HG03025 (cell line): ENCODE measurements around the gene TSPAN17.

Experiments used
- ATAC-seq: cut with Tn5 transposase; IDR thresholded peaks from one replicate; pipeline ENCODE4 v1.9.1; 2021; ENCODE audit warnings: mild to moderate bottlenecking, moderate library complexity; ENCODE audit not compliant: unreplicated experiment, low FRiP score

TSPAN17 gene

DNA sequence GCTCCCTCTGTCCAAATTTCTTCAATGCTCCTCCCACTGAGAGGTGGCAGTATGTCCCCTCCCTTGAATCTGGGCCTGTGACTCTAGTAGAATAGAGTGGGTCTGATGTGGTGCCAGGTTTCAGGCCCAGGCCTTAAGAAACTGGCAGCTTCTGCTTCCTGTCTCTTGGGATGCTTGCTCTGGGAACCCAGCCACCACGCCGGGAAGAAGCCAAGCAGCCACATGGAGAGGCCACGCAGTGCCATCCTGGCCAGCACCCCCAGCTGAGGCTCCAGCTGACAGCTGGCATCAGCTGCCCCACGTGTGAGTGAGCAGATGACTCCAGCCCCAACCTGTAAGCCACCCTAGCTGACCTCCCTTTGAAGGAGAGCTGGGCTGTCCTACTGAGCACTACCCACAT, 7.3 kb upstream of the TSPAN17 start:
- ATAC-seq: no peak

GRCh38 chr5:176640616-176641015, 6.7 kb upstream of the TSPAN17 start:
- no peak for ATAC-seq

DNA sequence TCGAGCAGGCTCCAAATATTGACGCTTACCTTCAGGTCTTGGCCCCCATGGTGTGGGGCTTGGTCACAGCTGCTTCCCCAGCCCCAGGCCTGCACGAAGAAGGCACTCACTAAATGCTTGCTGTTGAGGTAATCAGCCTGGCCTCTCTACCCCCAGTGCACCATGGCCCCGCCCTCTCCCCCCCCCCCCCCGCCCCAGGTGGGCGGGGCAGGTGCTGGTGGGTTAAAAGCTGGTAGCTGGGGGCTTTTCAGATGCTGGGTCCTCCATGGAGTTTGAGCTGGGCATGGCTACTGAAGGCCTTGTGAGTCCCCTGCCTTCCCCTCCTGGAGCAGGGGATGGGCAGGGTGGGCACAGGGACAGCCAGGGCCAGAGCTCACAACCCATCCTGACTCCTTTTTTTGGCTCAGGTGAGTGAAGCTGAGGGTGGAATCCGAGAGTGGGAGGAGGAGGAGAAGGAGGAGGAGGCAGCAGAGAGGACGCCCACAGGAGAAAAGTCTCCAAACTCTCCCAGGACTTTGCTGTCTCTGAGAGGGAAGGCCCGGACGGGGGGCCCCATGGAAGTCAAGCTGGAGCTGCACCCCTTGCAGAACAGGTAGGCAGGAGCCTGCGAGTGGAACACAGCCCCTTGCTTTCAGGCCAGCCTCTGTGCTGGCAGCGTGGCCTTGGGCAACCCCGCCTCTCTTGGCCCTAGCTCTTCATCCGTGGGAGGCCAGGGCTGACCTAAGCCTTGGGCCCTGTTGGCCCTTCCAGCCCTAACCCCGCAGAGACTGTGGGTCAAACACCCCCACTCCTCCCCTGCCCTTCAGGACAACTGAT, 4.4 kb upstream of the TSPAN17 start:
- no peak for ATAC-seq

GRCh38 chr5:176643491-176644219, 3.6 kb upstream of the TSPAN17 start:
- ATAC-seq: no peak

- no peak for ATAC-seq
Observed at GRCh38 chr5:176644294-176644693, 3.0 kb upstream of the TSPAN17 start.

GRCh38 chr5:176644878-176645670, 2.2 kb upstream of the TSPAN17 start:
- ATAC-seq: no peak

DNA sequence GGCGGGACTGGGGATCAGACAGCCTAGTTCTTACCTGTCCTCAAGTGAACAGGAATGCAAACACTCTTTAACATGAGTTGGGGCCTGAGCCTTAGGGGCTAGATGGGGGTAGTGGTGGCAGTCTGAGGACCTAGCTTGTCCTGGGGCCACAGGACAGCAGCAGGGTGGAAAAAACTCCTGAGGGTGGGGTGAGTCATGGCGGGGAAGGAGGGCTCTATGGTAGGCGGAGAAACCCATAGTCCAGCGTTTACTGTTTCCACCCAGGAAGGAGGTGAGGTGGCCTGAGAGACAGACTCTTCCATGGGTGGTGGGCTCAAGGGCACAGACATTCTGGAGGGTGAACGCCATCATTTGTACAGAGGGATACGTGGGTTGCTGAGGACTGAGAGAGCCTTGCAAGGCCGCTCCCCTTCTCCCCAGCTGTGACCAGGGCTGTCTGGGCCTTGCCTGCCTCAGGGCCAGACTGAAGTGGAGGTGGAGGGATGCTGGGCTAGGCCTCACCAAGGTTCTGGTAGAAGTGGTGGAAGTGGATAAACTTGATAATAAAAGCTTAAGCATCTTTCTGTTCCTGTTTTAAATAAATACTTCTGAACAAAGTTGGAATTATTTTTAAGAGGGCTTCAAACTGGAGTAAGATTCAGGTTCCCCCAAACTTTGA, 1.1 kb upstream of the TSPAN17 start:
- ATAC-seq: no peak

- peak; percentile 24 for ATAC-seq
Observed at GRCh38 chr5:176646707-176647029, 616 bp upstream of the TSPAN17 start.

DNA sequence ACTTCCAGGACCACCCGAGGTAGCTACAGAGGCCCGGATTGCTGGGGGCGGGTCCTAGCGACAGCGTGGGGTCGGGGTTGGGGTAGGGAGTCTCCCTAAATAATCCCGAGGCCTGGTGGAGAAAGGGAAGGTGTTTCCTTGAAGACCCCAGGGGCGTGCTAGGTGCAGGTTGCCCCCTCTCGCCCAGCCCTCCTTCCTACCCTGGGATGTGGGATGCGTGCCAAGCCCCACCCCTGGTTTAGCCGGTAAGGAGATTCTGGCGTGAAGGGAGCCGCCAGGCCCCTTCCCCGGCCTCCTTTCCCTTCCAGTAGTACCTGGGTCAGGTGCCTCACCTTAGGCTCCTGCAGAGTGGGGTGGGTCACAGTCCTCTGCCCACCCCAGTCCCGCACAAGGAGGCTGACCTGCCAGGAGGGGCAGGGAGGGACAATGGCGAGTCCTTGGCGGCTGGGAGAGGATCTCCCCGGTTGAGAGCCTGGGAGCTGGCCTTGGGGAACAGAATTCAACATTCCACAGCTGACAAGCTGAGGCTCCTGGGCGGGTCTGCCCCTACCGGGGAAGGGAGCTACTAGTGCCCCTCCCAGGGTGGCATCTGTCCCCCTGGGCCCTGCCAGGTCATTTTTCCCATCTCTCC, 674 bp downstream of the TSPAN17 start:
- no peak for ATAC-seq

DNA sequence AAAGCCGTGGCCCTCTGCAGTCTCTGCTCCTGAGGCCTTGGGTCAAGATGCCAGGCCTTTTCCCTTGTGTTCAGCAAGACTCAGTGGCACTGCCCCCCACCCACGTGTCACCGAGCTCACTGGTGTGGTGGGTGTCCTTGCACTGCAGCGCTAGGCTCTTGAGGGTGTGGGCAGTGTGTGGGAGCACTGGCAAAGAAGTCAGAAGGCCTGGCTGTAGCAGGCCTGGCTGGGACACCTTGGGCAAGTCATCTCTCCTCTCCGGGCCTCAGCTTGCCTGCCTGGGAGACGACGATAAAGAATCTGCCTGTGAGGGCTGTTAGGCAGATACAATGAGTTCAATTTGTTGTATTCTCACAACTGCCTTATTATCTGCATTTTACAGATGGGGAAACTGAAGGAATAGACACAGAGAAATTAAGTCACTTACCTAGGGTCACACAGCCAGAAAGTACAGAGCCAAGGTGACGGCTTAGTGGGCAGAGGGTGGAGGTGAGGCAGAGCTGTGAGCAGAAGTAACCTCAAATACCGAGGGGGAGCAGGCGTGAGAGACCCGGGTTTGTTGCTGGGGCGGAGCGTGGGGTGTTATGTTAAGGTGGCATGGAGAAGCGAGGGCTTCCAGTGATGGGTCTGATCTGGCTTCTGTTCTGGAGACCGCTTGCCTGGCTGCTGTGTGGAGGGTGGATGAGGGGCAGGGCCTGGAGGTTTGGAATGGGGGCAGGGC, 1.4 kb downstream of the TSPAN17 start:
- ATAC-seq: no peak

DNA sequence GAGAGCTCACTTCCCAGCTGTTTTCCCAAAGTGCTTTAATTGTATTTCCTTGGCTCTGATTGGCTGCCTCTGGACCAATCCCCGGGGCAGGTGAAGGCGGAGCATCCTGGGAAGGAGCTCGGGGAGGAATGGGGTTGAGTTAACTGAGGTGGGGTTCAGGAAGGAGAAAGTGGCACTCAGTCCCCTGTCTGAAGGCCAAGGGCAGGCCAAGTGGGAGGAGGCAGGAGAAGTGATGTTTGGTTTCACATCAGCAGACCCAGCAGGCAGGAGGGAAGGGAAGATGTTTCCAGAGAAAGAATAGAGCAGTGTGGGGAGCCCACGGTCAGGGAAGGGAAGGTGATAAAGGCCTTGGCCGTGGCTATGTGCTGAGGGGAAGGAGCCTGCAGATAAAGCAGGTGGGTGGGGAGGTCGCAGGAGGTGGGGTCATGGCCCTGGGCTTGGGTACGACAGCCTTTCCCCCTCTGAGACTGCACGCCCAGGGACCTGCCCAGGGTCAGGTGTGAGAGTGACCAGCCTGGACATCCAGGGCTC, 3.1 kb downstream of the TSPAN17 start:
- no peak for ATAC-seq

DNA sequence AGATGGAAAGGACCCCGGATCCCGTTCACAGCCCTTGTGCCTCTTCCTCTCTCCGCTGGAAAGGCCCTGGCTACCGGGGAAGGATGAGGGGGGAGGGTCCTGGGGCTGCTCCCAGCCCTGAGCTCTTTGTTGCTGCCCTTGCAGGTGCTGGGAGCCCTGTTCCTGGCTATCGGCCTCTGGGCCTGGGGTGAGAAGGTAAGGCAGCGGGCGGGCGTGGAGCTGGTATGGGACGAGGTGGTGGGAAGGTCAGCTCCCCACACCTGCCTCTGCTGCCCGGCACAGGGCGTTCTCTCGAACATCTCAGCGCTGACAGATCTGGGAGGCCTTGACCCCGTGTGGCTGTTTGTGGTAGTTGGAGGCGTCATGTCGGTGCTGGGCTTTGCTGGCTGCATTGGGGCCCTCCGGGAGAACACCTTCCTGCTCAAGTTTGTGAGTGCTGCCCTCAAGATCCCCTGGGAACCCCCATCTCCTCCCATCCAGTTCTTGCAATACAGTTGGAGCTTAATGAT, 4.2 kb downstream of the TSPAN17 start:
- ATAC-seq: no peak

DNA sequence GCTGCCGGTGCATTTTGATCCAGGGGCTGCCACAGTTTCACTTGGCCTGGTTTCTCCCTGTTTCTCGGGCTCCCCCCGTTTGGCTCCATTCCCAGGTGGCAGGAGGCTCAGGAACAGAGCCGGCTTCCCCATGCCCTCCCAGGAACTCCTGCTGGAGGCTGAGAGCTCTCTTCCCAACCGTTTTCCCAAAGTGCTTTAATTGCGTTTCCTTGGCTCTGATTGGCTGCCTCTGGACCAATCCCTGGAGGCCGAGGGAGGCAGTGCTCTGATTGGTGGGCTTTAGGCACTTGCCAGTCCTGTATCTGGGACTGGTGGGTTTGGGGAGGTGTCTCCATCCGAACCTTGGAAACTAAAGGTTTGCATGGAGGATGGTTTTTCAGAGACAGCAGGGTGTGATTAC, 4.9 kb downstream of the TSPAN17 start:
- no peak for ATAC-seq

GRCh38 chr5:176653401-176654385, 6.4 kb downstream of the TSPAN17 start:
- ATAC-seq: no peak

DNA sequence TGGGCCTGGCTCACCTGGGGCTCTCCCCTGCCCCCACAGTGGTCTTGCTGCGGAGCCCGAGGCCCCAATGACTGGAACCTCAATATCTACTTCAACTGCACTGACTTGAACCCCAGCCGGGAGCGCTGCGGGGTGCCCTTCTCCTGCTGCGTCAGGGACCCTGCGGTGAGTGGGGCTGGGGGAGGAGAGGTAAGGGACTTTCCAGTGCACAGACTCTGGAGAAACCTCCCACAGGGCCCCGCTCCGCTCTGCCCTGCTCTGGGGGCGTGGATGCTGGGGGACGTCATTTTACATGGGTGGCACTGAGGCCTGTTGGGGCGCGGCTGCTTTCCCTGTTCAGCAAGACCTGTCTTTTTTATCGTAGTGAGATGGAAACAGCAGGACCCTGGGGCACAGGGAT, 7.6 kb downstream of the TSPAN17 start:
- ATAC-seq: no peak

GRCh38 chr5:176656467-176656990, 9.2 kb downstream of the TSPAN17 start:
- ATAC-seq: no peak

- no peak for ATAC-seq
Observed at GRCh38 chr5:176658007-176658599, 10.8 kb downstream of the TSPAN17 start.
